Caki2 (cell line): ENCODE measurements around the gene CDC42BPG. TPM values are rescaled to one million over a fixed set of nuclear protein-coding genes. Genes with fewer than 3 reads are reported as not detected.

Source experiments
- DNase-seq: peaks from one replicate; pipeline ENCODE4 v3.0.0-alpha.2; 2015; ENCODE audit warnings: low read depth
- in situ Hi-C: cut with HindIII; loops from 2 replicates; pipeline ENCODE4 v1.10.0; 2016; ENCODE audit warnings: low sequenced_read_pairs, low pct_unique_long_range_greater_than_20kb, mixed read lengths
- total RNA-seq: library from RNA; depleted of rRNA; stranded (reverse); fragments of >200 nt; shearing (Covaris generic); gene quantifications from 2 replicates; pipeline ENCODE4 v1.2.3, GENCODE V29; 2014; ENCODE audit warnings: low replicate concordance; rRNA removed

CDC42BPG gene, protein sequence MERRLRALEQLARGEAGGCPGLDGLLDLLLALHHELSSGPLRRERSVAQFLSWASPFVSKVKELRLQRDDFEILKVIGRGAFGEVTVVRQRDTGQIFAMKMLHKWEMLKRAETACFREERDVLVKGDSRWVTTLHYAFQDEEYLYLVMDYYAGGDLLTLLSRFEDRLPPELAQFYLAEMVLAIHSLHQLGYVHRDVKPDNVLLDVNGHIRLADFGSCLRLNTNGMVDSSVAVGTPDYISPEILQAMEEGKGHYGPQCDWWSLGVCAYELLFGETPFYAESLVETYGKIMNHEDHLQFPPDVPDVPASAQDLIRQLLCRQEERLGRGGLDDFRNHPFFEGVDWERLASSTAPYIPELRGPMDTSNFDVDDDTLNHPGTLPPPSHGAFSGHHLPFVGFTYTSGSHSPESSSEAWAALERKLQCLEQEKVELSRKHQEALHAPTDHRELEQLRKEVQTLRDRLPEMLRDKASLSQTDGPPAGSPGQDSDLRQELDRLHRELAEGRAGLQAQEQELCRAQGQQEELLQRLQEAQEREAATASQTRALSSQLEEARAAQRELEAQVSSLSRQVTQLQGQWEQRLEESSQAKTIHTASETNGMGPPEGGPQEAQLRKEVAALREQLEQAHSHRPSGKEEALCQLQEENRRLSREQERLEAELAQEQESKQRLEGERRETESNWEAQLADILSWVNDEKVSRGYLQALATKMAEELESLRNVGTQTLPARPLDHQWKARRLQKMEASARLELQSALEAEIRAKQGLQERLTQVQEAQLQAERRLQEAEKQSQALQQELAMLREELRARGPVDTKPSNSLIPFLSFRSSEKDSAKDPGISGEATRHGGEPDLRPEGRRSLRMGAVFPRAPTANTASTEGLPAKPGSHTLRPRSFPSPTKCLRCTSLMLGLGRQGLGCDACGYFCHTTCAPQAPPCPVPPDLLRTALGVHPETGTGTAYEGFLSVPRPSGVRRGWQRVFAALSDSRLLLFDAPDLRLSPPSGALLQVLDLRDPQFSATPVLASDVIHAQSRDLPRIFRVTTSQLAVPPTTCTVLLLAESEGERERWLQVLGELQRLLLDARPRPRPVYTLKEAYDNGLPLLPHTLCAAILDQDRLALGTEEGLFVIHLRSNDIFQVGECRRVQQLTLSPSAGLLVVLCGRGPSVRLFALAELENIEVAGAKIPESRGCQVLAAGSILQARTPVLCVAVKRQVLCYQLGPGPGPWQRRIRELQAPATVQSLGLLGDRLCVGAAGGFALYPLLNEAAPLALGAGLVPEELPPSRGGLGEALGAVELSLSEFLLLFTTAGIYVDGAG (N-terminal part only)
- total RNA-seq, result 0.12 and 1.1 TPM in 2 replicates

DNA sequence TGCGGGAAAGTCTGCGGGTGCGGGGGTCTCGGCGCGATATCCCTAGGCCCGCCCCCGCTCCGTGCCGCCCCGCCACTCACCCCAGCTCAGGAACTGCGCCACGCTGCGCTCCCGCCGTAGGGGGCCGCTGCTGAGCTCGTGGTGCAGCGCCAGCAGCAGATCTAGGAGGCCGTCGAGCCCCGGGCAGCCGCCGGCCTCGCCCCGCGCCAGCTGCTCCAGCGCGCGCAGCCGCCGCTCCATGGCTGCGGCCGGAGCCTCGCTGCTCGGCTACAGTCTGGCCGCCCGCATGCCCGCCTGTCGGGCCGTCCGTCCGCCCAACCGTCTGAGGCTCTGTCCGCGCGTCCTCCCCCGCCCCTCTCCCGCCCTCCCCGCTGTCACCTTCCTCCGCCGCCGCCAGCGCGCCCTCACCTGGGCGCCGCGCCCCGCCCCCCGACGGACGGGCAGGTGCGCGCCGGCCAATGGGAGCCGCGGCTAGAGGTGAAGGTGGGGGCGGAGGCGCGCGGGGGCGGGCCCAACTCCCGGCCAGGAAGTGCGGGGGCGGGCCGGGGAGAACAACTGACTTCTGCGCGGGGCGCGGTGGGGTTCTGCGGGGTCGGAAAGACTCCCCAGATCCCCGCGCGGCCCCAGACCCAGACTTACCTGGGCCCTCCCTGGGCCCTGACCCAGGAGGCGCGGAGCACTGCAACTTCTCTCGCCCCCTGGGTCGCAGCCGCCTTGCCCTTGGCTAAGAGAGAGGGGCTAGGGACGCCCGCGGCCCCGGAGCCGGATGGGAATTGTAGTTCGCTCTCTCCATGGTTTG, at the start of gene CDC42BPG:
Gene CDC42BPG, minus strand, starts transcription at position 324 of the 799 bp plus-strand sequence. Its CDS starts 84 bp downstream, at position 240.
- DNase-seq, result no peak

DNA sequence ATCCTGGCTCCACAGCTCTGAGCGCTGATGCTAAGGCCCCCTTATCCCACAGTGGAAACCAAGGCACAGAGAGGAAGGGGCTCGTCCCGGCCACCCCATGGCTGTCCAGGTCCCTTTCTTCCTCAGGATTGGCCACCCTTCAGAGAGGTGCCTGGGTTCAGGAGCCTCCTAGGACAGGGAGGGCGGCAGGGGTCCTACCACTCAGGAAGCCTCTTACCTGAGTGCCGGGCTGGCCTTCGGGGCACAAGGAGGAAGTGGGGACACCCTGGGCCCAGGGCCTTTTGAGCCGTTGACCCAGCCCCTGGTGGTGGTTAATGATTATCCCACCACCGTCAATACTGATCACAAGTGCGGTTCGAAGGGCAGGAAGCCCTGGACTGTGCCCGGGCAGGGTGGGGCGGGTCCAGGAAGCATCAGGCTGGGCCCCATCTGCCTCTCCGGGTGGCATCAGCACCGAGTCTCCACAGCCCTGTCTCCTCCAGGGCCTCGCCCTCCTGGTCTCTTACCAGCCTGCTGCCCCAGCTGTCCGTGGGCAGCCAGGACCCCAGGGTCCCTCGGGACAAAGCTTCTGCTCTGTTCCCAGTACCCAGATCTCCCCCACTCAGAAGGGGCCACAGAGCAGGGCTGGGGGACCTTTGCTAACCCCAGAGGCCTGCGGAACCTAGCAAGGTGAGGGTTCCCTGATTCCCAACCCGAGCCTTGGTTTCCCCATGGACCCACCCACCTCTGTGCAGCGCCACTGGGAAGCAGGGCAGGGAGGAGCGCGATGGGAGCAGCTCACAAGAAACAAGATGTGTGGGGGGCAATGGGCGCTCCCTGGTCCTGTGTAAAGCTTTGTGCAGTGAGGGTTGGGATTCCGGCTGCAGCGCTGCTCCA, 49.0 kb upstream of the CDC42BPG start:
- DNase-seq, result peak; percentile 50
- in situ Hi-C loops, result no loop called here

More for the DNA sequence above, at the start of gene CDC42BPG:
- in situ Hi-C loops, result no loop called here

GRCh38 chr11:64892838-64893193, 48.4 kb upstream of the CDC42BPG start:
- in situ Hi-C loops, result no loop called here

DNA sequence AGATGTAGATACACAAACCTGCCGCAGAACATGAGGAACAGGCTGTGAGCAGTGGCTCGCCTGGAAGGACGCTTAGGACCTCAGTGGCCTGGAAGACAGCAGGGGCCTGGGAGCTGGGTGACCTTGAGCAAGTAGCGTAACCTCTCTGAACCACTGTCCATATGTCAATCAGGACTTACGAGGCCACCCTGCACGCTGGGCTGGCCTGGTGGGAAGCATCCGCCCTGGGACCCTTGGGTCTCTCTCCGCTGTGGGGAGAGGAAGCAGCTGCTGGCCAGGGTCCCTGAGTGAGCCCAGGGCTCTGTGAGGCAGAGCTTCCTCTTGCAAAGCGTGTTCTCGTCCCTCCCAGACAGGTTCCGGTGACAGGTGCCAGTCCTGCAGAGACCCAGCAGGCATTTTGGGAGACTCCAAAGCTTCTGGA, 48.0 kb upstream of the CDC42BPG start:
- no peak for DNase-seq
- in situ Hi-C loops, result no loop called here

More at GRCh38 chr11:64892838-64893193, 48.4 kb upstream of the CDC42BPG start:
- no peak for DNase-seq

DNA sequence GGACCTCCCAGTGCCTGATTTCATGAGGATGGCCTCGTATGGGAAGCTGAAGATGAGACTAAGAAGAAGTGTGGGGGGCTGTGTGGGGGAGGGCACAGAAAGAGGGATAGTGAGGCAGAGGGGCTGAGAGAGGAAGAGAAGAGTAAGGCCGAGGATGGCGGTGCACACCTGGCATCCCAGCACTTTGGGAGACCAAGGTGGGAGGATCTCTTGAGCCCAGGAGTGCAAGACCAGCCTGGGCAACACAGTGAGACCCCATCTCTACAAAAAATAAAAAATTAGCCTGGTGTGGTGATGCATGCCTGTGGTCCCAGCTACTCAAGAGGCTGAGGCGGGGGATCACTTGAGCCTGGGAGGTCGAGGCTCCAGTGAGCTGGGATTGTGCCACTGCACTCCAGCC, 47.4 kb upstream of the CDC42BPG start:
- in situ Hi-C loops, result no loop called here
- DNase-seq, result no peak

- in situ Hi-C loops, result no loop called here
- no peak for DNase-seq
These were observed 46.9 kb upstream of the CDC42BPG start for GRCh38 chr11:64891215-64891848.

DNA sequence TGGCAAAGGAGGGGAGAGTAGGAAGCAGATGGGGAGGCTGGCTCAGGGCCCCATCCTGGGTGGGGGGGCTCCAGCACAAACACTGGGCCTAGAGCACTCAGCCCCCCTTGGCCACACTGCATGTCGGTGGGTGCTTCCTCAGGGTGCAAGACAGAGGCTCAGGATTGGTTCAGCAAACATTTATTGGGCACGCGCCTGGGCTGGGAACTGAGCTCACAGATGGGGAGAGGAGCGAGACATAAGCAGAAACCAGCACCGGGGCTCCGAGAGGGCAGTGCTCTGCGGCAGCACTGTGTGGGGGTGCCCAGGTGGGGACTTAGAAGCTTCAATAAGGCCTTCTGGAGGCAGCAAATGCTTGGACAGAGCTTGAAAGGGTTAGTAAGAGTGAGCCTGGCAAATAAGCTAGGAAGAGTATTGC, 46.1 kb upstream of the CDC42BPG start:
- DNase-seq, result no peak
- in situ Hi-C loops, result no loop called here

GRCh38 chr11:64888729-64889511, 44.5 kb upstream of the CDC42BPG start:
- in situ Hi-C loops, result no loop called here
- DNase-seq, result peak; percentile 86

GRCh38 chr11:64888406-64888728, 43.9 kb upstream of the CDC42BPG start:
- no peak for DNase-seq
- in situ Hi-C loops, result no loop called here

GRCh38 chr11:64887757-64888405, 43.4 kb upstream of the CDC42BPG start:
- peak; percentile 84 for DNase-seq
- in situ Hi-C loops, result no loop called here

DNA sequence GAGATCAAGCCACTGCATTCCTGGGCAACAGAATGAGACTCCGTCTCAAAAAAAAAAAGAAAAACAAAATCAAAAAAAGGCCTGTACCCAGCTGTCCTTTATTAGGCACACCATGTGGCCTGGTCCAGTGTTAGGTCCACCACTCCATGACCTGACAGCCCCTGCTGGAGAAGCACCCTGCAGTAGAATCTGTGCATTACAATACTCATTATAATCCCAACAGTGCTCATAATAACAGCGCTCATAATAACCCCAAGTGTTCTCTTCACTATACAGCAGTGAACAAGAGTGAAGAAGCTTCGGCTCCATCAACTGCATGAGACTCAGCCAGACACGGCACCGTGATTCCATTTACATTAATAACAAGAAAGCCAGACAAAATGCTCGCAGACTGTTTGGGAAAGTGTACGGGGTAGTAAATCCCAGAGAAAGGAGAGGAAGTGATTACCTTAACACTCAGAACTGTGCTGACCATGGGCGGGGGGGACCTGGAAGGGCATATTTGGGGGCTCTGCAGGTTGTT, 42.8 kb upstream of the CDC42BPG start:
- no peak for DNase-seq
- in situ Hi-C loops, result no loop called here

GRCh38 chr11:64885367-64886286, 41.2 kb upstream of the CDC42BPG start:
- peak; percentile 47 for DNase-seq
- in situ Hi-C loops, result no loop called here

- DNase-seq, result no peak
- in situ Hi-C loops, result no loop called here
These were observed 39.6 kb upstream of the CDC42BPG start for GRCh38 chr11:64884019-64884418.

DNA sequence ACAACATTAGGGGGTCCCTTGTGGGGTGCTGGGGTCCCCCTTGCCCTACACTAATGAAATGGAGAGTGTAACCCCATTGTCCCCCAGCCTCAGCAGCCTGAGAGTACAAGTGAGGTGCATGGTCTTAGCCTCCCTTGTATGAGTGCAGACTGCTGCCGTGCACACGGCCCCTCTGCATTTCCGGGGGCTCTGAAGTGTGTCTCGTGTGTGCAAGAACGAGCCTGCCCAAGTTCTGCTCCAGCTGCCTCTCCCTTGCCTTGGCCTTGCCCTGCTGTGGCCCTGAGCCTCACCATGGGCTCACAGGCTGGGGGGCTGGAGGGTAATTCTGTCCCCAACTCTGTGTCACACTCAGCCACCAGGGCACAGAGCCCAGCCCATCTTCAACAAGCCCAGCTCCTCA, 39.1 kb upstream of the CDC42BPG start:
- in situ Hi-C loops, result no loop called here
- no peak for DNase-seq
